Mesenchymal stem cell (in vitro differentiated cells and primary cell): ENCODE data around the gene PRAMEF18.
"Not testable (repeated sequence)": the region's sequence is repeated elsewhere in the genome, so short reads cannot be mapped to it uniquely, and the experiment has no call there.

Experiments
- DNase-seq: peaks from one replicate; pipeline ENCODE4 v3.0.0-alpha.2; 2013
- H2AFZ ChIP-seq: one replicate; pipeline ENCODE4 v1.6.1; 2013; ENCODE audit warnings: low read depth, mild to moderate bottlenecking, control low read depth, inconsistent platforms, low read length, moderate library complexity
- H2AK5ac ChIP-seq: 2 replicates; pipeline ENCODE4 v1.6.1; 2013; ENCODE audit warnings: low read length, moderate library complexity, mild to moderate bottlenecking, inconsistent platforms; ENCODE audit not compliant: severe bottlenecking
- H2BK120ac ChIP-seq: one replicate; pipeline ENCODE4 v1.6.1; 2013; ENCODE audit warnings: low read depth, mild to moderate bottlenecking, inconsistent platforms, low read length, moderate library complexity
- H2BK12ac ChIP-seq, 2 experiments: one replicate each; pipeline ENCODE4 v1.6.1; 2013; ENCODE audit warnings: inconsistent platforms in 2 of 2, low read length in 2 of 2, mild to moderate bottlenecking in 2 of 2, moderate library complexity in 2 of 2, control low read depth in 1 of 2
- H2BK15ac ChIP-seq: one replicate; pipeline ENCODE4 v1.6.1; 2013; ENCODE audit warnings: mild to moderate bottlenecking, low read depth, inconsistent platforms; ENCODE audit not compliant: poor library complexity, severe bottlenecking
- H2BK5ac ChIP-seq: 2 replicates; pipeline ENCODE4 v1.6.1; 2013; ENCODE audit warnings: low read depth, mild to moderate bottlenecking, low read length, control low read depth, inconsistent platforms; ENCODE audit not compliant: poor library complexity, severe bottlenecking
- H3K14ac ChIP-seq, 2 experiments: one replicate each; pipeline ENCODE4 v1.6.1; 2013; ENCODE audit warnings: inconsistent platforms in 2 of 2, low read length in 2 of 2, control low read depth in 1 of 2, mild to moderate bottlenecking in 1 of 2, moderate library complexity in 1 of 2
- H3K18ac ChIP-seq, 2 experiments: one replicate each; pipeline ENCODE4 v1.6.1; 2013; ENCODE audit warnings: inconsistent platforms in 2 of 2, low read length in 2 of 2, control low read depth in 1 of 2, low read depth in 1 of 2, mild to moderate bottlenecking in 1 of 2
- H3K23ac ChIP-seq, 2 experiments: one replicate each; pipeline ENCODE4 v1.6.1; 2013; ENCODE audit warnings: inconsistent platforms in 2 of 2, low read length in 2 of 2, mild to moderate bottlenecking in 2 of 2, moderate library complexity in 2 of 2, control low read depth in 1 of 2
- H3K27ac ChIP-seq: 2 replicates; pipeline ENCODE4 v1.5.1; 2013; ENCODE audit warnings: mild to moderate bottlenecking, moderate library complexity, low read length, control low read depth, inconsistent platforms; ENCODE audit not compliant: poor library complexity, severe bottlenecking
- H3K27me3 ChIP-seq, 2 experiments: 2 replicates each; pipeline versions ENCODE4 v1.6.1 to v1.7.0; 2013; ENCODE audit warnings: low read length in 2 of 2, mild to moderate bottlenecking in 2 of 2, moderate library complexity in 2 of 2, control low read depth in 1 of 2, inconsistent platforms in 1 of 2; ENCODE audit not compliant: control insufficient read depth in 1 of 2, insufficient read depth in 1 of 2
- H3K36me3 ChIP-seq, 2 experiments: 2 replicates each; pipeline versions ENCODE4 v1.6.1 to v1.7.0; 2013; ENCODE audit warnings: low read length in 2 of 2, control low read depth in 1 of 2, inconsistent platforms in 1 of 2, low read depth in 1 of 2, mild to moderate bottlenecking in 1 of 2; ENCODE audit not compliant: insufficient read depth in 2 of 2, control insufficient read depth in 1 of 2
- H3K4ac ChIP-seq, 2 experiments: one replicate each; pipeline ENCODE4 v1.6.1; 2013; ENCODE audit warnings: inconsistent platforms in 2 of 2, low read length in 2 of 2, mild to moderate bottlenecking in 2 of 2, moderate library complexity in 2 of 2, control low read depth in 1 of 2, low read depth in 1 of 2
- H3K4me1 ChIP-seq: 2 replicates; pipeline ENCODE4 v1.6.1; 2013; ENCODE audit warnings: low read depth, low read length, control low read depth; ENCODE audit not compliant: control insufficient read depth, insufficient read depth
- H3K4me2 ChIP-seq: 2 replicates; pipeline ENCODE4 v1.6.1; 2013; ENCODE audit warnings: low read length, mild to moderate bottlenecking, inconsistent platforms; ENCODE audit not compliant: poor library complexity, severe bottlenecking
- H3K4me3 ChIP-seq, 2 experiments: 2 replicates each; pipeline versions ENCODE4 v1.5.1 to v1.7.0; 2013; ENCODE audit warnings: low read length in 2 of 2, mild to moderate bottlenecking in 2 of 2, control low read depth in 1 of 2, low read depth in 1 of 2; ENCODE audit not compliant: insufficient read depth in 1 of 2
- H3K79me1 ChIP-seq: replicated peaks from 2 replicates; pipeline ENCODE4 v1.6.1; 2013; ENCODE audit warnings: mild to moderate bottlenecking, control low read depth, low read length, inconsistent platforms; ENCODE audit not compliant: poor library complexity, severe bottlenecking
- H3K9ac ChIP-seq: 2 replicates; pipeline ENCODE4 v1.7.0; 2013; ENCODE audit warnings: mild to moderate bottlenecking, low read length, moderate library complexity
- H3K9me3 ChIP-seq: 2 replicates; pipeline ENCODE4 v1.7.0; 2013; ENCODE audit warnings: mild to moderate bottlenecking, low read length; ENCODE audit not compliant: control insufficient read depth
- H4K8ac ChIP-seq: one replicate; pipeline ENCODE4 v1.6.1; 2013; ENCODE audit warnings: inconsistent platforms, mild to moderate bottlenecking, low read length, moderate library complexity
- H4K91ac ChIP-seq: one replicate; pipeline ENCODE4 v1.6.1; 2013; ENCODE audit warnings: mild to moderate bottlenecking, low read length, inconsistent platforms
- WGBS: methylation state at CpG from one replicate; pipeline ENCODE4 v1.1.7; 2013; ENCODE audit warnings: mixed read lengths; 5-methylcytosine and 5-hydroxymethylcytosine counted together

PRAMEF18 gene

DNA sequence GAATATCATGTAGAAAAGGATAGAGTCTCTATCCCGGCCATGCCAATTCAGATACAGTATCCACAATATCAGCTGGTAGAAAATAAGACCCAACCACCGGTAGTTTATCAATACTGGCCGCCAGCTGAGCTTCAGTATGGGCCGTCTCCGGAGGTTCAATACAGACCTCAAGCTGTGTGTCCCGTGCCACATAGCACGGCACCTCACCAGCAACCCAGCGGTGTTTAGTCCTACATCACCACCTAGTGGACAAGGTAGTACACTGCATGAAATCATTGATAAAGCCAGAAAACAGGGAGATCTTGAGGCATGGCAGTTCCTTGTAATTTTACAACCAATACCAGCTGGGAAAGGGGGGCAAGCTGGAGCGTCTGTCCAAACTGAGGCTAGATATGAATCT is 17.2 kb downstream of the PRAMEF18 start:
- H3K27ac ChIP-seq, H3K79me1 ChIP-seq, H3K4me2 ChIP-seq, H3K4me3 ChIP-seq, H2AFZ ChIP-seq, H4K8ac ChIP-seq, DNase-seq, H2BK5ac ChIP-seq, H2BK120ac ChIP-seq, H3K14ac ChIP-seq, H3K4me1 ChIP-seq, H4K91ac ChIP-seq, H3K36me3 ChIP-seq, H3K9me3 ChIP-seq, H3K27me3 ChIP-seq, H2BK12ac ChIP-seq, H3K23ac ChIP-seq, H3K9ac ChIP-seq, H3K4ac ChIP-seq, H3K18ac ChIP-seq, H2BK15ac ChIP-seq, H2AK5ac ChIP-seq: not testable (repeated sequence)
- WGBS = no CpG with 5 or more reads among the region's 9 CpGs

GRCh38 chr1:13201309-13201708 is 24.6 kb downstream of the PRAMEF18 start, which contains the start of gene PRAMEF13:
Gene PRAMEF13 (minus strand): TSS chr1:13201409. CDS start chr1:13199589, 1,820 bp downstream.
- H3K4me1 ChIP-seq, H4K8ac ChIP-seq, H3K27me3 ChIP-seq: not testable (repeated sequence)

More at GRCh38 chr1:13201309-13201708, 24.6 kb downstream of the PRAMEF18 start, which contains the start of gene PRAMEF13:
- H2BK12ac ChIP-seq, H2AK5ac ChIP-seq, H4K91ac ChIP-seq, H2BK120ac ChIP-seq, H2AFZ ChIP-seq, H3K14ac ChIP-seq, H3K4me2 ChIP-seq, H3K79me1 ChIP-seq, H2BK5ac ChIP-seq, H3K18ac ChIP-seq, H3K4ac ChIP-seq, DNase-seq, H3K23ac ChIP-seq, H3K4me3 ChIP-seq, H3K36me3 ChIP-seq, H3K27ac ChIP-seq, H3K9me3 ChIP-seq, H2BK15ac ChIP-seq, H3K9ac ChIP-seq: not testable (repeated sequence)
- WGBS = no CpG with 5 or more reads among the region's 5 CpGs
